Caco-2 (cell line): ENCODE measurements around the gene PCBD2. TPM values are rescaled to one million over a fixed set of nuclear protein-coding genes. Genes with fewer than 3 reads are reported as not detected.

Experiments
- BruUV-seq: library from RNA; stranded (reverse); fragments of 400-500 nt; replicated peaks from 2 replicates; lab custom pipeline; 2021; lab: Mats Ljungman, UMichigan
- CTCF ChIA-PET: fragments of 300-600 bp; sonication (Branson Sonifier 250); formaldehyde crosslinking; loops from one replicate; lab custom pipeline; 2022; ENCODE audit warnings: antibody characterized with exemption; lab: Charles Lee
- POLR2A ChIA-PET: fragments of 300-600 bp; sonication (Branson Sonifier 250); formaldehyde crosslinking; loops from one replicate; lab custom pipeline; 2022; ENCODE audit warnings: antibody characterized with exemption; lab: Charles Lee
- DNase-seq, 2 experiments: peaks; one replicate each; pipeline versions ENCODE4 v3.0.0 to v3.0.0-alpha.2; 2020 to 2022
- H3K27me3 ChIP-seq: replicated peaks from 2 replicates; pipeline ENCODE4 v1.6.0; 2011; ENCODE audit warnings: low read length; ENCODE audit not compliant: control insufficient read depth, insufficient read depth
- H3K36me3 ChIP-seq: 2 replicates; pipeline ENCODE4 v1.5.1; 2011; ENCODE audit warnings: low read length; ENCODE audit not compliant: control insufficient read depth, insufficient read depth
- H3K4me1 ChIP-seq: fragments of 250-450 bp; sonication (Bioruptor Pico); 2 replicates; pipeline ENCODE4 v1.5.1; 2020; ENCODE audit warnings: mild to moderate bottlenecking
- H3K4me3 ChIP-seq: 2 replicates; pipeline ENCODE4 v1.5.1; 2011; ENCODE audit warnings: low read depth, mild to moderate bottlenecking, control low read depth, low read length
- H3K9me3 ChIP-seq: fragments of 250-450 bp; sonication (Bioruptor Pico); 2 replicates; pipeline ENCODE4 v1.5.1; 2020; ENCODE audit warnings: mild to moderate bottlenecking, moderate library complexity
- H3K27ac Mint-ChIP-seq: one replicate; pipeline ENCODE4 v1.8.0; 2022; ENCODE audit warnings: mixed read lengths; ENCODE audit not compliant: unreplicated experiment
- H3K27me3 Mint-ChIP-seq: one replicate; pipeline ENCODE4 v1.8.0; 2022; ENCODE audit warnings: mixed read lengths; ENCODE audit not compliant: insufficient read depth, unreplicated experiment
- H3K36me3 Mint-ChIP-seq: one replicate; pipeline ENCODE4 v1.8.0; 2022; ENCODE audit warnings: mild to moderate bottlenecking, mixed read lengths; ENCODE audit not compliant: insufficient read depth, unreplicated experiment
- H3K4me1 Mint-ChIP-seq: one replicate; pipeline ENCODE4 v1.8.0; 2022; ENCODE audit warnings: low read depth, mixed read lengths; ENCODE audit not compliant: unreplicated experiment
- H3K4me3 Mint-ChIP-seq: one replicate; pipeline ENCODE4 v1.8.0; 2022; ENCODE audit warnings: mild to moderate bottlenecking, moderate library complexity, mixed read lengths; ENCODE audit not compliant: unreplicated experiment
- H3K9me3 Mint-ChIP-seq: one replicate; pipeline ENCODE4 v1.8.0; 2022; ENCODE audit warnings: mixed read lengths; ENCODE audit not compliant: unreplicated experiment
- CTCF ChIP-seq, 2 experiments: fragments of 200-600 bp in 1 of 2; IDR thresholded peaks; 1 replicate in 1 of 2; 2 replicates in 1 of 2; pipeline versions ENCODE4 v1.5.1 to v1.8.0; 2011 to 2022; ENCODE audit warnings: antibody characterized with exemption in 1 of 2, control low read depth in 1 of 2, inconsistent platforms in 1 of 2, low read depth in 1 of 2, low read length in 1 of 2, mild to moderate bottlenecking in 1 of 2, moderate library complexity in 1 of 2; ENCODE audit not compliant: insufficient read depth in 1 of 2, severe bottlenecking in 1 of 2, unreplicated experiment in 1 of 2
- intact Hi-C: fragments of 100-400 bp; cut with micrococcal nuclease; formaldehyde crosslinking; loops from one replicate; pipeline ENCODE4 v1.10.0; 2022; ENCODE audit not compliant: unreplicated experiment
- total RNA-seq: library from RNA; stranded (reverse); gene quantifications from 2 replicates; pipeline ENCODE4 v1.2.3, GENCODE V29; 2022

Gene PCBD2
- total RNA-seq, 1 experiment from 2014 or later, result 24.2 TPM

GRCh38 chr5:134932508-134932907 is 27.6 kb downstream of the PCBD2 start:
- no peaks in the 10 kb centered on the region for H3K4me1 Mint-ChIP-seq
- no peaks in the 10 kb centered on the region for H3K27me3 Mint-ChIP-seq
- intact Hi-C loops, result no loop called here
- no peaks in the 10 kb centered on the region for H3K9me3 Mint-ChIP-seq
- no peaks in the 10 kb centered on the region for H3K36me3 ChIP-seq
- no peaks in the 10 kb centered on the region for H3K27me3 ChIP-seq
- peaks cover 7% of the 10 kb centered on the region for H3K36me3 Mint-ChIP-seq
- no peak overlapping the region for H3K27ac Mint-ChIP-seq
- no peak for TF ChIP-seq CTCF (IDR thresholded peaks at IDR 0.05; ENCODE audit: insufficient read depth in 1 of 2, low read depth in 1 of 2, low read length in 1 of 2, severe bottlenecking in 1 of 2, unreplicated experiment in 1 of 2)
- CTCF ChIA-PET, result no interaction called here
- H3K9me3 ChIP-seq, result no peaks in the 10 kb centered on the region
- no peak overlapping the region for H3K4me3 ChIP-seq
- no peaks in the 10 kb centered on the region for H3K4me1 ChIP-seq
- H3K4me3 Mint-ChIP-seq, result no peak overlapping the region
- POLR2A ChIA-PET, result no interaction called here
- DNase-seq, result no peak
- no TSS peak for BruUV-seq

GRCh38 chr5:134934202-134934601 is 29.3 kb downstream of the PCBD2 start:
- no peaks in the 10 kb centered on the region for H3K36me3 ChIP-seq
- ChIA-PET CTCF (no interaction called here), POLR2A (no interaction called here)
- H3K9me3 ChIP-seq, result no peaks in the 10 kb centered on the region
- peaks cover 3% of the 10 kb centered on the region for H3K36me3 Mint-ChIP-seq
- H3K27me3 ChIP-seq, result no peaks in the 10 kb centered on the region
- no peak overlapping the region for H3K4me3 Mint-ChIP-seq
- H3K9me3 Mint-ChIP-seq, result no peaks in the 10 kb centered on the region
- H3K27ac Mint-ChIP-seq, result no peak overlapping the region
- no TSS peak for BruUV-seq
- no peaks in the 10 kb centered on the region for H3K4me1 Mint-ChIP-seq
- no peak overlapping the region for H3K4me3 ChIP-seq
- intact Hi-C loops, result no loop called here
- no peak for TF ChIP-seq CTCF (IDR thresholded peaks at IDR 0.05; ENCODE audit: insufficient read depth in 1 of 2, low read depth in 1 of 2, low read length in 1 of 2, severe bottlenecking in 1 of 2, unreplicated experiment in 1 of 2)
- no peaks in the 10 kb centered on the region for H3K4me1 ChIP-seq
- no peak for DNase-seq
- H3K27me3 Mint-ChIP-seq, result no peaks in the 10 kb centered on the region

- H3K36me3 ChIP-seq, result no peaks in the 10 kb centered on the region
- ChIA-PET CTCF (no interaction called here), POLR2A (no interaction called here)
- BruUV-seq, result no TSS peak
- peaks cover 13% of the 10 kb centered on the region for H3K36me3 Mint-ChIP-seq
- H3K4me1 Mint-ChIP-seq, result no peaks in the 10 kb centered on the region
- no peaks in the 10 kb centered on the region for H3K27me3 Mint-ChIP-seq
- no peak overlapping the region for H3K4me3 Mint-ChIP-seq
- H3K9me3 ChIP-seq, result no peaks in the 10 kb centered on the region
- H3K4me1 ChIP-seq, result no peaks in the 10 kb centered on the region
- H3K9me3 Mint-ChIP-seq, result no peaks in the 10 kb centered on the region
- intact Hi-C loops, result no loop called here
- TF ChIP-seq CTCF (IDR thresholded peaks at IDR 0.05; ENCODE audit: insufficient read depth in 1 of 2, low read depth in 1 of 2, low read length in 1 of 2, severe bottlenecking in 1 of 2, unreplicated experiment in 1 of 2), result no peak
- H3K27me3 ChIP-seq, result no peaks in the 10 kb centered on the region
- DNase-seq, result no peak
- no peak overlapping the region for H3K4me3 ChIP-seq
- H3K27ac Mint-ChIP-seq, result no peak overlapping the region
These were observed 31.0 kb downstream of the PCBD2 start for GRCh38 chr5:134935711-134936602.
